ENCODE measurements around the gene IGF2BP2. TPM values are rescaled to one million over a fixed set of nuclear protein-coding genes. Genes with fewer than 3 reads are reported as not detected.

The IGF2BP2 gene
- total RNA-seq, 1 donor from 2014 or later, result 201 TPM

DNA sequence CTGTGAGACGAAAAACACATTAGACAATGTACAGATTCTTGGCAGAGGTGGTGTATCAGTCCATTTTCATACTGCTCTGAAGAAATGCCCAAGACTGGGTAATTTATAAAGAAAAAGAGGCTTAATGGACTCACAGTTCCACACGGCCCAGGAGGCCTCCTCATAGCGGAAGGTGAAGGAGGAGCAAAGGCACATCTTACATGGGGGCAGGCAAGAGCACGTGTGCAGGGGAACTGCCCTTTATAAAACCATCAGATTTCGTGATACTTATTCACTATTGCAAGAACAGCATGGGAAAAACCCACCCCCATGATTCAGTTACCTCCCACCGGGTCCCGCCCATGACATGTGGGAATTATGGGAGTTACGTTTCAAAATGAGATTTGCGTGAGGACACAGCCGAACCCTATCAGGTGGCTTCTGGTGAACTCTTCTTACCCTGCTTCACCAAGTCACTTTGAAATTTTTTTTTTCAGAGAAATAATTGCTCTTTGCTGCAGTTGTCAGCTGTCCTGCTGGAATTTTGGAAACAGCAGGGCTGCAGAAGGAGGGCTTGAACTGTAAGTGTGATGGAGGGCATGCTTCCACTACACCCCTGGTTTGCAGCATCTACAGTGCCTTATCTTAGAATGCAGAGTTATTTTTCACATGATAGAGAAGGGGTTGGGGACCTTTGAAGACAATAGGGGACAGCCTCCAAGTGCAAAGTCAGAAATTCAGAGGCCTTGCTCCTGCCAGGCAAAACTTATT is 2.9 kb upstream of the IGF2BP2 start:
- Mint-ChIP-seq H3K9me3 (peaks cover 14% of the 10 kb centered on the region), H3K4me3 (no peak overlapping the region), H3K36me3 (peaks cover 32% of the 10 kb centered on the region), H3K4me1 (peaks cover 9% of the 10 kb centered on the region), H3K27ac (no peak overlapping the region), H3K27me3 (ENCODE audit: low read depth) (no peaks in the 10 kb centered on the region)
- no peak for DNase-seq (ENCODE audit: low spot score in 2 of 2, unreplicated experiment in 2 of 2)
- TF ChIP-seq, protein P1, sequence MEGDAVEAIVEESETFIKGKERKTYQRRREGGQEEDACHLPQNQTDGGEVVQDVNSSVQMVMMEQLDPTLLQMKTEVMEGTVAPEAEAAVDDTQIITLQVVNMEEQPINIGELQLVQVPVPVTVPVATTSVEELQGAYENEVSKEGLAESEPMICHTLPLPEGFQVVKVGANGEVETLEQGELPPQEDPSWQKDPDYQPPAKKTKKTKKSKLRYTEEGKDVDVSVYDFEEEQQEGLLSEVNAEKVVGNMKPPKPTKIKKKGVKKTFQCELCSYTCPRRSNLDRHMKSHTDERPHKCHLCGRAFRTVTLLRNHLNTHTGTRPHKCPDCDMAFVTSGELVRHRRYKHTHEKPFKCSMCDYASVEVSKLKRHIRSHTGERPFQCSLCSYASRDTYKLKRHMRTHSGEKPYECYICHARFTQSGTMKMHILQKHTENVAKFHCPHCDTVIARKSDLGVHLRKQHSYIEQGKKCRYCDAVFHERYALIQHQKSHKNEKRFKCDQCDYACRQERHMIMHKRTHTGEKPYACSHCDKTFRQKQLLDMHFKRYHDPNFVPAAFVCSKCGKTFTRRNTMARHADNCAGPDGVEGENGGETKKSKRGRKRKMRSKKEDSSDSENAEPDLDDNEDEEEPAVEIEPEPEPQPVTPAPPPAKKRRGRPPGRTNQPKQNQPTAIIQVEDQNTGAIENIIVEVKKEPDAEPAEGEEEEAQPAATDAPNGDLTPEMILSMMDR (IDR thresholded peaks at IDR 0.05; ENCODE audit: unreplicated experiment), result no peak

- Mint-ChIP-seq H3K27ac (peak overlapping the region; percentile 94), H3K4me3 (peak overlapping the region; percentile 82), H3K4me1 (peaks cover 21% of the 10 kb centered on the region), H3K9me3 (peaks cover 10% of the 10 kb centered on the region), H3K27me3 (ENCODE audit: low read depth) (no peaks in the 10 kb centered on the region), H3K36me3 (peaks cover 28% of the 10 kb centered on the region)
- TF ChIP-seq, protein P1 (IDR thresholded peaks at IDR 0.05; ENCODE audit: unreplicated experiment), result no peak
- DNase-seq (ENCODE audit: low spot score in 2 of 2, unreplicated experiment in 2 of 2), result peak; percentile 42 to 69
Measured at GRCh38 chr3:185825639-185826481, 1.0 kb upstream of the IGF2BP2 start.

- H3K4me1 Mint-ChIP-seq, result peaks cover 34% of the 10 kb centered on the region
- peak in 1 of 2 experiments; percentile 30 for DNase-seq (ENCODE audit: low spot score in 2 of 2, unreplicated experiment in 2 of 2)
- H3K27ac Mint-ChIP-seq, result peak overlapping the region; percentile 100
- peak overlapping the region; percentile 93 for H3K4me3 Mint-ChIP-seq
- no peaks in the 10 kb centered on the region for H3K9me3 Mint-ChIP-seq
- TF ChIP-seq, protein P1 (IDR thresholded peaks at IDR 0.05; ENCODE audit: unreplicated experiment), result no peak
- H3K27me3 Mint-ChIP-seq (ENCODE audit: low read depth), result no peaks in the 10 kb centered on the region
- H3K36me3 Mint-ChIP-seq, result peaks cover 15% of the 10 kb centered on the region
Measured at GRCh38 chr3:185824051-185825005, 514 bp downstream of the IGF2BP2 start.

DNA sequence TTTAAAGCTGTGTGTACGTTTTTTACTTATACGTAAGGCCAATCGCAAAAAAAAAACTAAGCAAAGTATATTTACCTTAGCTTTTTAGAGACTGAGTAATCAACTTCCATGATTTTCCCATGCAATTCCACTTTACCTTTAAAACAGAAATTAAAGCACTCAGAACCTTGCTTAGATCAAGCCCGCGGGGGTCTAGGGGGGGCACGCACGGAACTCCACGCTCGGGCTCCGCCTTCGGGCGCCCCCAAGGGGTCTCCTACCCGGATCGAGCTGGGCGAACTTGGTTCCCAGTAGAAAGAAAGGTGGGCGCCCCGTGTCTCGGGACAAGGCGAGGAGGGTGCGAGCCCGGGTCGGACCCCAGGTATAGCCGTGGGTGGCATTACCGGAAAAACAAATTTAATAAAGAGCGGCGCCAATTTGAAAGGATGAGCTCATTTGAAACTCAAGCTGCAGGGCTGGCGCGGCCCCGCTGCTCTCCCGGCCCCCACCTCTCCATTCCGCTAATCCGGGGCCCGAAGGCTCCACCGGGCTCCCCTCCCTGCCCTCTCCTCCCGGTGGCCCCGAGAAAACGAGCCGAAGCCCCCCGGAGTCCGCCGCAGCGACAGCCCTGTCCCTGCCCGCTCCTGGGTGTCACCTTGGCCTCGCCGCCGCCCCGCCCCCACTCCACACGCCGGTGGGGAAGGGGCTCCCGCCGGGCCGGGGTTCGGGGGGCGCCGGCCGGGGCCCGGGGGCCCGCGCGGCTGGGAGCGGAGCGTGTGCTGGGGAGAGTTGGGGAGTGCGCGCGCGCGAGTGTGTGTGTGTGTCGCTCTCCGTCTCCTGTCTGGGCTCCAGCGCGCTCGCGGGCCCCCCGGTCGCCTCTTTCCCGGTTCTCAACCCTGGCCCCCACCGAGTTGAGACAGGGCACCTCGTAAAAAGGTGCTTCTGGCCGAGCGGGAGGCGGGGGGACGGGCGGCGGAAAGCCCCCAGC is 1.5 kb downstream of the IGF2BP2 start:
- peak overlapping the region; percentile 93 for H3K4me3 Mint-ChIP-seq
- H3K27ac Mint-ChIP-seq, result peak overlapping the region; percentile 100
- no peaks in the 10 kb centered on the region for H3K9me3 Mint-ChIP-seq
- no peaks in the 10 kb centered on the region for H3K27me3 Mint-ChIP-seq (ENCODE audit: low read depth)
- peaks cover 12% of the 10 kb centered on the region for H3K36me3 Mint-ChIP-seq
- peak; percentile 53 to 75 for DNase-seq (ENCODE audit: low spot score in 2 of 2, unreplicated experiment in 2 of 2)
- TF ChIP-seq, protein P1 (IDR thresholded peaks at IDR 0.05; ENCODE audit: unreplicated experiment), result no peak
- peaks cover 38% of the 10 kb centered on the region for H3K4me1 Mint-ChIP-seq

Measured in mesothelial cell of epicardium (in vitro differentiated cells).